T-cell (primary cell): Measurements from ENCODE around the gene RPS29. TPM values are rescaled to one million over a fixed set of nuclear protein-coding genes. Genes with fewer than 3 reads are reported as not detected.

ENCODE experiments used
- ATAC-seq, 4 experiments: fragments of 200-7000 bp in 3 of 4; fragments of 150-1000 bp in 1 of 4; cut with Tn5 transposase; replicated peaks in 1 of 4; 1 replicate in 3 of 4; 2 replicates in 1 of 4; pipeline ENCODE4 v1.10.0; 2021; ENCODE audit warnings: moderate library complexity in 3 of 4, mild to moderate bottlenecking in 2 of 4, moderate number of reproducible peaks in 1 of 4
- CTCF ChIA-PET, 2 donors: fragments of 300-600 bp; sonication (Branson Sonifier 250); formaldehyde crosslinking; loops; one replicate each; lab custom pipeline; 2022; ENCODE audit warnings: antibody characterized with exemption in 2 of 2; lab: Charles Lee
- POLR2A ChIA-PET, 2 donors: fragments of 300-600 bp; sonication (Branson Sonifier 250); formaldehyde crosslinking; loops; one replicate each; lab custom pipeline; 2022; ENCODE audit warnings: antibody characterized with exemption in 2 of 2; lab: Charles Lee
- DNase-seq, 35 experiments: peaks; one replicate each; pipeline versions ENCODE4 v3.0.0 to v3.0.0-alpha.2; 2013 to 2023
- H3K27ac ChIP-seq: one replicate; pipeline ENCODE4 v1.5.1; 2013; ENCODE audit warnings: low read length
- H3K27me3 ChIP-seq, 2 experiments: replicated peaks in 1 of 2; 1 replicate in 1 of 2; 2 replicates in 1 of 2; pipeline versions ENCODE4 v1.6.1 to v1.7.0; 2013; ENCODE audit warnings: low read length in 1 of 2, mixed read lengths in 1 of 2; ENCODE audit not compliant: control insufficient read depth in 2 of 2, insufficient read depth in 2 of 2; ENCODE audit errors: extremely low read depth in 1 of 2
- H3K36me3 ChIP-seq, 2 donors: 1 replicate in 1 of 2; 2 replicates in 1 of 2; pipeline versions ENCODE4 v1.6.1 to v1.7.0; 2013; ENCODE audit warnings: low read length in 1 of 2; ENCODE audit not compliant: control insufficient read depth in 2 of 2, insufficient read depth in 1 of 2; ENCODE audit errors: extremely low read depth in 1 of 2
- H3K4me1 ChIP-seq, 2 experiments: 1 replicate in 1 of 2; 2 replicates in 1 of 2; pipeline versions ENCODE4 v1.6.1 to v1.7.0; 2013; ENCODE audit warnings: low read length in 2 of 2, mixed read lengths in 1 of 2; ENCODE audit not compliant: insufficient read depth in 2 of 2, control insufficient read depth in 1 of 2; ENCODE audit errors: extremely low read depth in 1 of 2
- H3K4me3 ChIP-seq, 2 donors: 1 replicate in 1 of 2; 2 replicates in 1 of 2; pipeline versions ENCODE4 v1.5.1 to v1.7.0; 2013; ENCODE audit warnings: mild to moderate bottlenecking in 2 of 2, low read length in 1 of 2, moderate library complexity in 1 of 2; ENCODE audit not compliant: control insufficient read depth in 1 of 2; ENCODE audit errors: extremely low read depth in 1 of 2
- H3K9me3 ChIP-seq: 2 replicates; pipeline ENCODE4 v1.7.0; 2013
- H3K27ac Mint-ChIP-seq, 2 donors: one replicate each; pipeline ENCODE4 v1.8.0; 2020 to 2021; ENCODE audit warnings: mild to moderate bottlenecking in 2 of 2, mixed read lengths in 2 of 2
- H3K27me3 Mint-ChIP-seq, 2 donors: one replicate each; pipeline ENCODE4 v1.8.0; 2021 to 2022; ENCODE audit warnings: mixed read lengths in 2 of 2
- H3K36me3 Mint-ChIP-seq: one replicate; pipeline ENCODE4 v1.8.0; 2021; ENCODE audit warnings: mixed read lengths
- H3K4me1 Mint-ChIP-seq, 3 donors: one replicate each; pipeline ENCODE4 v1.8.0; 2020 to 2022; ENCODE audit warnings: mixed read lengths in 3 of 3, mild to moderate bottlenecking in 1 of 3
- H3K4me3 Mint-ChIP-seq, 3 donors: one replicate each; pipeline ENCODE4 v1.8.0; 2020 to 2022; ENCODE audit warnings: mild to moderate bottlenecking in 3 of 3, mixed read lengths in 3 of 3, moderate library complexity in 3 of 3
- H3K9me3 Mint-ChIP-seq, 3 donors: one replicate each; pipeline ENCODE4 v1.8.0; 2020 to 2022; ENCODE audit warnings: mixed read lengths in 3 of 3
- WGBS: methylation state at CpG from one replicate; pipeline ENCODE4 v1.1.5; 2013; ENCODE audit warnings: missing lambda C conversion rate; ENCODE audit not compliant: insufficient coverage; 5-methylcytosine and 5-hydroxymethylcytosine counted together
- total RNA-seq, 35 experiments: library from RNA in 6 of 35; stranded (reverse) in 6 of 35; fragments of 120-200 nt in 1 of 35; gene quantifications; one replicate each; pipeline versions ENCODE4 v1.2.1 to v1.2.4 and lab custom pipeline; 2013 to 2026

RPS29 gene
- total RNA-seq (1,000 to 10,000 TPM; 3,720 to 4,554 (median 3,981) TPM), total RNA-seq (lab: John Stamatoyannopoulos, UW) (396 to 1,054 (median 737) reads per million in 29 experiments)
- total RNA-seq (2013) = 6,244 TPM

DNA sequence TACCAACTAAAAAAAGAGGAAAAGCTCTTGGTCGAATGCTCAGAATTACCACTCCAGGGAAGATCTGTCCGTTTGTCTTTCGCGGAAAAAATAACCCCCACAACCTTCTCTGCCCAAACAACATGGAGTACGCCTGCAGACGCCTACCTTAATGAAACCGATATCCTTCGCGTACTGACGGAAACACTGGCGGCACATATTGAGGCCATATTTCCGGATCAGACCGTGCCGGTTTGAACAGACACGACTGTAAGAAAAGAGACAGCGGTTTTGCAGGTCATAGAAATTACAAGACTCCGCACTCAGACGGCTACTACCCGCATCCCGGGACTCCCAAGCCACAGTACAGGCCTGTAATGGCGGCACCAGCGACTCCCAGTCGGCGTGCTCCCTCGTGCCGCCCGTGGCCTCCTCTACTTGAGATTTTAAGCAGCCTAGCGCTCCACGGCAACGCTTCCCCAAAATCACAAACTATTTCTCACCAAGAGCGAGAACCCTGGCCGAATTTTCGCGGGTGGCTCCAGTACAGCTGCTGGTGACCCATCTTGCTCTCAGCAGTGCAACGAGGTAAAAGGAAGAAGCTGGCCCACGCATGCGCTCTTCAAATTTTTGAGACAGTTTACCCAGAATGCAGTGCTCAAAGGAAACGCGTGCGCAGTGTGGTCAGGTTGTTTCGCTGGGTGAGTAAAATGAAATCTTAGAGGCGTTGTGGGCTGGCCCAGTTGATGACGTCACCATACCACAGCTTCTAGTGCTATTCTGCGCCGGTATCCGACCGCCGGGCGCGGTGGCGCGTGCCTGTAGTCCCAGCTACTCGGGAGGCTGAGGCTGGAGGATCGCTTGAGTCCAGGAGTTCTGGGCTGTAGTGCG is at the start of gene RPS29:
Gene RPS29 (minus strand): TSS at position 578 of the 870 bp plus-strand sequence. CDS start 34 bp downstream, at position 544.
- H3K4me1 Mint-ChIP-seq = peaks cover 50 to 54% (median 52%) of the 10 kb centered on the region in 3 donors
- POLR2A ChIA-PET = interaction anchor here (0.6 to 3.5 kb wide), 19 partner anchors 10 to 596 kb away, joined by 3 to 42 read pairs (median 5); partner anchors contain the start of genes MGAT2 (in 2 of the 2), RPL36AL (in 2 of the 2) and LRR1 (in 1 of the 2)

GRCh38 chr14:49634547-49635334 is 48.6 kb upstream of the RPS29 start, which contains the start of gene DNAAF2:
DNAAF2 (minus strand) TSS chr14:49635244; CDS start chr14:49635149, 95 bp downstream.
- H3K4me3 Mint-ChIP-seq = peak within 1 kb of the TSS; percentile 95 to 99 (median 97)

More for the DNA sequence above, at the start of gene RPS29:
- Histone ChIP-seq H3K36me3 (peaks cover 0 to 31% of the 10 kb centered on the region in 2 donors), H3K4me1 (peaks cover 6 to 31% of the 10 kb centered on the region in 2 experiments), H3K4me3 (peak within 1 kb of the TSS; percentile 77 to 99), H3K27me3 (no peaks in the 10 kb centered on the region), H3K27ac (peak within 1 kb of the TSS; percentile 93), H3K9me3 (no peaks in the 10 kb centered on the region)
- CTCF ChIA-PET = interaction anchor here (0.5 to 4.0 kb wide), 16 partner anchors 9 to 1275 kb away, joined by 3 to 54 read pairs (median 12); partner anchors contain the start of genes DNAAF2 (in 1 of the 2), KLHDC2 (in 1 of the 2), LRR1 (in 1 of the 2) and MGAT2 (in 1 of the 2)
- DNase-seq (peak; percentile 94 to 100 (median 97)), ATAC-seq (peak; percentile 85 to 89 (median 88))
- H3K27ac Mint-ChIP-seq = peak within 1 kb of the TSS; percentile 97 to 99
- H3K4me3 Mint-ChIP-seq = peak within 1 kb of the TSS; percentile 89 to 98 (median 98)
- peaks cover 2 to 3% of the 10 kb centered on the region in 2 donors for H3K27me3 Mint-ChIP-seq
- under 1% methylated on average over 41 of the region's 55 CpGs for WGBS
- H3K36me3 Mint-ChIP-seq = peaks cover 31% of the 10 kb centered on the region
- no peaks in the 10 kb centered on the region for H3K9me3 Mint-ChIP-seq

DNA sequence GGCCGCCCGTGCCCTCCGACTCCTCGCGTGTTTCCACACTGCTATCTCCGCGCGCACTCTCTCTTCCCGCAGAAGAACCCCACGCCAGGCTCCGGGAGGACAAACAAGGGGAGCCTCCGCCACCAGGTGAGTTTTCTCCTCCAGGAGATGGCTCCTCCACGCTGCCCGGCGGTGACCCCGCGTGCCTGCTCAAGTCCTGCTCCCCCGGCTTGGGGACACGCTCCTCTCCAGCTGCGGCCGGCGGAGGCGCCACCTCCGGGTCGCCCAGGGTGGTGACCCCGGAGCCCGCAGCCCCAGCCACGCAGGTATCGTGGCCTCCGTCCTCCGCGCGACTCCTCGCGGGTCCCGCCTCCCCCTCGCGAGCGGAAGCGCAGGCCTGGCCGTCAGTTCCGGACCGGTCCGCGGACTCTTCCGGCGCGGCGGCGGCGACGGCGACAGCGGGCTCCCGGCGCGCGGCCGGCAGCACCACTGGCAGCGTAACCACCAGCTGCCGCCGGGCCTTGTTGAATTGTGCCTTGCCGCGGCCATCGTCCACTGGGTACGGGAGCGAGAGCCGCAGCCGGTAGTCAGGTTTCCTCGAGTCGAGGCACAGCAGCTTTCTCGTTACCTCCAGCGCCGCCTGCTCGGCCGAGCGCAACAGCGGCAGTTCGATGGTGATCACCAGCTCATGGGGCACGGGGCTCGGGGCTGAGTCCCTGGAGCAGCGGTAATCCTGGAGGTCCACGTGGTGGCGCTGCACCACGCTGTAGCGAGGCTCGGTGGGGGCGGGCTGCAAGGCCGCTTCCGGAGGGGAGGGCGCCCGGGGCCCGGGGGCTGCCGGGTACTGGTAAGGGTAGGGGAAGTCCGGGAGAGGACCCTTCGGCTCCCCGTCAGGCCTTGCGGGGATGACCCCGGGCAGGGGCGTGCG is 47.7 kb upstream of the RPS29 start:
- H3K4me3 Mint-ChIP-seq = peak overlapping the region; percentile 95 to 99 (median 97)
- peaks cover 0 to 5% of the 10 kb centered on the region in 2 donors for H3K36me3 ChIP-seq
- peak; percentile 84 to 88 (median 85) for ATAC-seq
- H3K27me3 ChIP-seq = no peaks in the 10 kb centered on the region
- no peaks in the 10 kb centered on the region for H3K27me3 Mint-ChIP-seq
- peak overlapping the region; percentile 92 to 94 for H3K27ac Mint-ChIP-seq
- peaks cover 17% of the 10 kb centered on the region for H3K36me3 Mint-ChIP-seq
- ChIA-PET CTCF (interaction anchor here (0.5 to 4.5 kb wide), 31 partner anchors 10 to 528 kb away, joined by 3 to 77 read pairs (median 4); partner anchors contain the start of genes MGAT2 (in 2 of the 2), RPL36AL (in 2 of the 2), KLHDC2 (in 1 of the 2) and LRR1 (in 1 of the 2)), POLR2A (interaction anchor here (0.6 to 2.7 kb wide), 12 partner anchors 10 to 481 kb away, joined by 3 to 59 read pairs (median 4); partner anchors contain the start of genes NEMF (in 2 of the 2), RPL36AL (in 2 of the 2), KLHDC2 (in 1 of the 2) and MGAT2 (in 1 of the 2))
- peaks cover 4 to 41% of the 10 kb centered on the region in 2 experiments for H3K4me1 ChIP-seq
- no peaks in the 10 kb centered on the region for H3K9me3 ChIP-seq
- peak overlapping the region; percentile 92 to 96 for H3K4me3 ChIP-seq
- peak; percentile 83 to 96 (median 91) for DNase-seq
- peaks cover 48 to 68% (median 63%) of the 10 kb centered on the region in 3 donors for H3K4me1 Mint-ChIP-seq
- no peaks in the 10 kb centered on the region for H3K9me3 Mint-ChIP-seq
- H3K27ac ChIP-seq = peak overlapping the region; percentile 98
- WGBS = under 1% methylated on average over 97 of the region's 101 CpGs

More at GRCh38 chr14:49634547-49635334, 48.6 kb upstream of the RPS29 start, which contains the start of gene DNAAF2:
- Mint-ChIP-seq H3K36me3 (peaks cover 18% of the 10 kb centered on the region), H3K27me3 (no peaks in the 10 kb centered on the region), H3K9me3 (no peaks in the 10 kb centered on the region), H3K27ac (peak within 1 kb of the TSS; percentile 96 to 99), H3K4me1 (peaks cover 52 to 72% (median 66%) of the 10 kb centered on the region in 3 donors)
- ATAC-seq = peak; percentile 42 to 55 (median 54)
- H3K36me3 ChIP-seq = peaks cover 0 to 5% of the 10 kb centered on the region in 2 donors
- ChIA-PET CTCF (interaction anchor here (0.6 to 4.5 kb wide), 24 partner anchors 11 to 612 kb away, joined by 3 to 77 read pairs (median 5); partner anchors contain the start of genes MGAT2 (in 2 of the 2), RPL36AL (in 2 of the 2), KLHDC2 (in 1 of the 2) and LRR1 (in 1 of the 2)), POLR2A (interaction anchor here (0.6 to 2.7 kb wide), 10 partner anchors 11 to 427 kb away, joined by 3 to 59 read pairs (median 4); partner anchors contain the start of genes NEMF (in 2 of the 2), RPL36AL (in 2 of the 2), KLHDC2 (in 1 of the 2) and MGAT2 (in 1 of the 2))
- no peaks in the 10 kb centered on the region for H3K27me3 ChIP-seq
- peak within 1 kb of the TSS; percentile 92 to 96 for H3K4me3 ChIP-seq
- no peaks in the 10 kb centered on the region for H3K9me3 ChIP-seq
- DNase-seq = peak in 34 of 35 experiments; percentile 40 to 84 (median 56)
- peaks cover 4 to 40% of the 10 kb centered on the region in 2 experiments for H3K4me1 ChIP-seq
- WGBS = under 1% methylated on average over 79 of the region's 80 CpGs
- peak within 1 kb of the TSS; percentile 98 for H3K27ac ChIP-seq

DNA sequence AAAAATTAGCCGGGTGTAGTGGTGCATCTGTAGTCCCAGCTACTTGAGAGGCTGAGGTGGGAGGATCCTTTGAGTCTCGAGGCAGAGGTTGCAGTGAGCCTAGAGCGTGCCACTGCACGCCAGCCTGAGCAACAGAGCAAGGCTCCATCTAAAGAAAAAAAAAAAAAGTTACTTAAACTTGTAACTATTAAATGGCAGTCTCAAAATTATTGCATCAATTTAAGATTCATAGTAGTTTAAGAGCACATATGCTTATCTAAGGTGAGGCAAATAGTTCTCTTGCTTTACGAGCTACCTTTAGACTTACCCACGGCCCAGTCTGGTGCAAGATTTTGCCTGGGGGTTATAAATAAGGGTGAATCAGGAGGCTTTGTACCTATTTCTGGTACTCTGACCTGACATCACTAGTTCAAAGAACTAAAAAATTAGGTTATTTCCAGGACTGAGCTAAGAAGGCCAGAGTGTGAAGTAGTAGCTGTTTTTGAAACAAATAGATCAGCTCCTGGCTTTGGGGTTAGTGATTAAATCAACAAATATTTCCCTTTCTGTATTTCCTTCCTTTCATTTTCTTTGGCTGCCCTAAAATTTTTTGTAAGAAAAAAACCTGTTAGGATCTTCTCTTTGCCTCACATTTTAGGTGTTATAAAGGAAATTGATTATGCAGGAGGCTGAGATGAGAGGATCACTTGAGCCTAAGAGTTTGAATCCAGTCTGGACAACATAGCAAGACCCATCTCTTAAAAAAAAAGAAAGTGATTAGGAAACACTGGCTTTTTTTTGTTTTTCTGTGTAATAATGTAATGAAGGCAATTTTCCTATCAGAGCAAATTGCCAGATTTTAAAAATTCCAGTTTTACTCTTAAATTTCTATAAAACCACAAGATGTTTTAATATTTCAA is 38.0 kb upstream of the RPS29 start:
- H3K36me3 ChIP-seq = no peaks in the 10 kb centered on the region
- no peaks in the 10 kb centered on the region for H3K9me3 Mint-ChIP-seq
- peaks cover 20 to 27% of the 10 kb centered on the region in 2 experiments for H3K4me1 ChIP-seq
- ATAC-seq (no peak), DNase-seq (peak in 3 of 35 experiments; percentile 11 to 64 (median 18))
- H3K4me1 Mint-ChIP-seq = peaks cover 47 to 58% (median 51%) of the 10 kb centered on the region in 3 donors
- H3K9me3 ChIP-seq = no peaks in the 10 kb centered on the region
- no peaks in the 10 kb centered on the region for H3K27me3 Mint-ChIP-seq
- peak overlapping the region; percentile 97 to 99 (median 97) for H3K4me3 Mint-ChIP-seq
- ChIA-PET POLR2A (interaction anchor here in 1 of 2 donors (0.5 to 2.6 kb wide), 7 partner anchors 9 to 688 kb away, joined by 4 to 14 read pairs (median 5); partner anchors contain the start of genes DNAAF2, KLHDC2 and RPS29), CTCF (interaction anchor here (0.5 to 2.9 kb wide), 11 partner anchors 8 to 360 kb away, joined by 3 to 26 read pairs (median 3); partner anchors contain the start of genes DNAAF2 (in 1 of the 2) and LRR1 (in 1 of the 2))
- peaks cover 15% of the 10 kb centered on the region for H3K36me3 Mint-ChIP-seq
- peak overlapping the region; percentile 85 to 90 for H3K27ac Mint-ChIP-seq
- peak overlapping the region; percentile 64 for H3K27ac ChIP-seq
- no peak overlapping the region for H3K4me3 ChIP-seq
- H3K27me3 ChIP-seq = no peaks in the 10 kb centered on the region
- no CpG with 5 or more reads among the region's 6 CpGs for WGBS
